Measurements from ENCODE around the gene PCYT1B.

DNA sequence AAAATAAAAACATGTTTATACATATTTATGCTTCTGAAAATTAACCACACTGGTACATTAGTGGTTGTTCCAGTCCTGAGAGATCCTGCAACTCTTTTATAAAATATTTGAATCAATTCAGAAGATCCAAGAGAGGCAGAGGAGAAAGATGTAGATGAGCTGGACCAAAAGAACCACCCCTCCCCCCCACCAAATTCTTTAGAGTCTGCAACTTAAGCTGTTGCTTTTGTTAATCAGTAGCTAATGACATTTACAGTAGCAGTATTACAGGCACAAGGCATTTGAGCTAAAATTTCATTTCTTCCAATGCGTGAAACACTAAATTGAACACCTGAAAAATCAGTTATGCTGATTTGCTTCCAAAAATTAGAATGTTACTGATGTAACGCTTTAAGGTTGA is 120.5 kb downstream of the PCYT1B start:
- TF ChIP-seq, protein P1, sequence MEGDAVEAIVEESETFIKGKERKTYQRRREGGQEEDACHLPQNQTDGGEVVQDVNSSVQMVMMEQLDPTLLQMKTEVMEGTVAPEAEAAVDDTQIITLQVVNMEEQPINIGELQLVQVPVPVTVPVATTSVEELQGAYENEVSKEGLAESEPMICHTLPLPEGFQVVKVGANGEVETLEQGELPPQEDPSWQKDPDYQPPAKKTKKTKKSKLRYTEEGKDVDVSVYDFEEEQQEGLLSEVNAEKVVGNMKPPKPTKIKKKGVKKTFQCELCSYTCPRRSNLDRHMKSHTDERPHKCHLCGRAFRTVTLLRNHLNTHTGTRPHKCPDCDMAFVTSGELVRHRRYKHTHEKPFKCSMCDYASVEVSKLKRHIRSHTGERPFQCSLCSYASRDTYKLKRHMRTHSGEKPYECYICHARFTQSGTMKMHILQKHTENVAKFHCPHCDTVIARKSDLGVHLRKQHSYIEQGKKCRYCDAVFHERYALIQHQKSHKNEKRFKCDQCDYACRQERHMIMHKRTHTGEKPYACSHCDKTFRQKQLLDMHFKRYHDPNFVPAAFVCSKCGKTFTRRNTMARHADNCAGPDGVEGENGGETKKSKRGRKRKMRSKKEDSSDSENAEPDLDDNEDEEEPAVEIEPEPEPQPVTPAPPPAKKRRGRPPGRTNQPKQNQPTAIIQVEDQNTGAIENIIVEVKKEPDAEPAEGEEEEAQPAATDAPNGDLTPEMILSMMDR (IDR thresholded peaks at IDR 0.05) = no peak
- TF ChIP-seq POLR2A (IDR thresholded peaks at IDR 0.05) = no peak

All from heart left ventricle (tissue), 13 donors.